Glutamatergic neuron (in vitro differentiated cells): ENCODE data around the gene WDR45. TPM values are rescaled to one million over a fixed set of nuclear protein-coding genes. Genes with fewer than 3 reads are reported as not detected.

ENCODE experiments used
- DNase-seq: peaks from one replicate; pipeline ENCODE4 v3.0.0; 2022
- H3K27ac Mint-ChIP-seq: one replicate; pipeline ENCODE4 v1.8.0; 2020; ENCODE audit warnings: mild to moderate bottlenecking, mixed read lengths, inconsistent platforms; ENCODE audit not compliant: unreplicated experiment
- H3K27me3 Mint-ChIP-seq: one replicate; pipeline ENCODE4 v1.8.0; 2020; ENCODE audit warnings: mild to moderate bottlenecking, moderate library complexity, mixed read lengths, inconsistent platforms; ENCODE audit not compliant: unreplicated experiment
- H3K36me3 Mint-ChIP-seq: one replicate; pipeline ENCODE4 v1.8.0; 2020; ENCODE audit warnings: mild to moderate bottlenecking, mixed read lengths, inconsistent platforms; ENCODE audit not compliant: unreplicated experiment
- H3K4me1 Mint-ChIP-seq: one replicate; pipeline ENCODE4 v1.8.0; 2020; ENCODE audit warnings: mild to moderate bottlenecking, low read depth, mixed read lengths, inconsistent platforms; ENCODE audit not compliant: unreplicated experiment
- H3K4me3 Mint-ChIP-seq: one replicate; pipeline ENCODE4 v1.8.0; 2020; ENCODE audit warnings: mild to moderate bottlenecking, mixed read lengths, inconsistent platforms; ENCODE audit not compliant: unreplicated experiment
- H3K9me3 Mint-ChIP-seq: one replicate; pipeline ENCODE4 v1.8.0; 2020; ENCODE audit warnings: mild to moderate bottlenecking, moderate library complexity, mixed read lengths, inconsistent platforms; ENCODE audit not compliant: unreplicated experiment
- CTCF ChIP-seq: fragments of 200-600 bp; sonication (generic); IDR thresholded peaks from one replicate; pipeline ENCODE4 v1.5.0; 2021; ENCODE audit not compliant: partially characterized antibody, unreplicated experiment
- total RNA-seq: library from RNA; stranded (reverse); fragmentation: NEBNext Ultra II Directional; extraction: Animal tissue kit (Norgen Biotek cat#: 25700); gene quantifications from one replicate; pipeline ENCODE4 v1.2.1, GENCODE V29; 2021; ENCODE audit not compliant: unreplicated experiment

WDR45 gene
- total RNA-seq, 1 donor from 2014 or later, result 66.4 TPM

- H3K4me3 Mint-ChIP-seq, result no peak overlapping the region
- no peaks in the 10 kb centered on the region for H3K4me1 Mint-ChIP-seq
- H3K27ac Mint-ChIP-seq, result no peak overlapping the region
- DNase-seq, result no peak
- H3K9me3 Mint-ChIP-seq, result peaks cover 3% of the 10 kb centered on the region
- no peak for TF ChIP-seq CTCF
- H3K27me3 Mint-ChIP-seq, result peaks cover 2% of the 10 kb centered on the region
- H3K36me3 Mint-ChIP-seq, result no peaks in the 10 kb centered on the region
Observed at GRCh38 chrX:49117581-49117980, 37.9 kb upstream of the WDR45 start.

- TF ChIP-seq CTCF, result no peak
- DNase-seq, result no peak
- Mint-ChIP-seq H3K27me3 (peaks cover 2% of the 10 kb centered on the region), H3K27ac (no peak overlapping the region), H3K4me3 (no peak overlapping the region), H3K4me1 (no peaks in the 10 kb centered on the region), H3K9me3 (peaks cover 3% of the 10 kb centered on the region), H3K36me3 (no peaks in the 10 kb centered on the region)
Observed at GRCh38 chrX:49116716-49117115, 37.0 kb upstream of the WDR45 start.

GRCh38 chrX:49116076-49116475 lies 36.4 kb upstream of the WDR45 start:
- TF ChIP-seq CTCF, result no peak
- Mint-ChIP-seq H3K27ac (no peak overlapping the region), H3K4me3 (no peak overlapping the region), H3K27me3 (peaks cover 2% of the 10 kb centered on the region), H3K4me1 (no peaks in the 10 kb centered on the region), H3K9me3 (peaks cover 2% of the 10 kb centered on the region), H3K36me3 (no peaks in the 10 kb centered on the region)
- DNase-seq, result no peak

GRCh38 chrX:49111791-49112190 lies 32.1 kb upstream of the WDR45 start:
- no peaks in the 10 kb centered on the region for H3K36me3 Mint-ChIP-seq
- no peak overlapping the region for H3K4me3 Mint-ChIP-seq
- peaks cover 1% of the 10 kb centered on the region for H3K9me3 Mint-ChIP-seq
- H3K4me1 Mint-ChIP-seq, result no peaks in the 10 kb centered on the region
- H3K27me3 Mint-ChIP-seq, result no peaks in the 10 kb centered on the region
- H3K27ac Mint-ChIP-seq, result no peak overlapping the region
- no peak for DNase-seq
- TF ChIP-seq CTCF, result no peak

GRCh38 chrX:49110417-49110816 lies 30.7 kb upstream of the WDR45 start:
- no peak for TF ChIP-seq CTCF
- peaks cover 1% of the 10 kb centered on the region for H3K9me3 Mint-ChIP-seq
- H3K4me3 Mint-ChIP-seq, result no peak overlapping the region
- no peaks in the 10 kb centered on the region for H3K36me3 Mint-ChIP-seq
- H3K27me3 Mint-ChIP-seq, result no peaks in the 10 kb centered on the region
- no peaks in the 10 kb centered on the region for H3K4me1 Mint-ChIP-seq
- DNase-seq, result no peak
- H3K27ac Mint-ChIP-seq, result no peak overlapping the region
